Stimulated activated CD4-positive, alpha-beta T cell treated with anti-CD3 and anti-CD28 coated beads, Interleukin-4, amount 100 ng/mL, for 48 hours (primary cell): Measurements from ENCODE around the gene SYT17.
"Not testable (repeated sequence)": the region's sequence is repeated elsewhere in the genome, so short reads cannot be mapped to it uniquely, and the experiment has no call there.

ENCODE experiments used
- DNase-seq, 2 donors: peaks; one replicate each; pipeline ENCODE4 v3.0.0-alpha.2; 2020; ENCODE audit warnings: low read depth in 2 of 2

Gene SYT17

DNA sequence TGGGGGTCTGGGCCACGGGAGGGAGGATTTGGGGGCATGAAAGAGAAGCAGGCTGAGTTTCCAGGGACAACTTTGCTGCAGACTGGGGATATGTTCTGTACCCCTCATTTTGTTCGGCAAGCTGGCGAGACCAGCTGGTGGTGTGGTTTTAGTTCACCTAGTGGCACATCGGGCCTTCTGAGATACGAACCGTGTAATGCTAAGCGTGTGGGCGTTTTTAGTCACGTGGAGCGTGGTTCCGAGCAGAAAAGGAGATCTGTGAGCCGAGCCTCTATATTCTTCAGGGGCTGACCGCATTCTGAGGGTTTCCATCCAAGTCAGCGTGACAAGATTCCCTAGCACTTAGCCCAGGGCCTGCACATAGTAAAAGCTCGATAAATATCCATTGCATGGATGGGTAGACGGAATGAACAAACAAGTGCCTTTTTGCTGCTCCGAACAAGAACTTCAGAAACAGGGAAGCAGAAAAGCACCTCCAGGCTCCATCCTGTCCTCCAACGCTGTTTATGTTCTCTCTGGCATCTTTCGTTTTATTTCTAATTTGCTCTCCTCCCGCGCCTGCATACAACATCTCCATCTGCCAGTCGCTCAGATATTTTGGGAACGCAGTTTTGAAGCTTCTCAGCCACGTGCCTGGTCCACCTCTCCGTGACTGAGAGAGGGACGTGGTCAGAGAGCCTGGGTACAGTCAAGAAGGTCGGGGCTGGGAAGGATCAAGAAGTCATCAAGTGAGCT lies 5.8 kb downstream of the SYT17 start:
- DNase-seq, result no peak

DNA sequence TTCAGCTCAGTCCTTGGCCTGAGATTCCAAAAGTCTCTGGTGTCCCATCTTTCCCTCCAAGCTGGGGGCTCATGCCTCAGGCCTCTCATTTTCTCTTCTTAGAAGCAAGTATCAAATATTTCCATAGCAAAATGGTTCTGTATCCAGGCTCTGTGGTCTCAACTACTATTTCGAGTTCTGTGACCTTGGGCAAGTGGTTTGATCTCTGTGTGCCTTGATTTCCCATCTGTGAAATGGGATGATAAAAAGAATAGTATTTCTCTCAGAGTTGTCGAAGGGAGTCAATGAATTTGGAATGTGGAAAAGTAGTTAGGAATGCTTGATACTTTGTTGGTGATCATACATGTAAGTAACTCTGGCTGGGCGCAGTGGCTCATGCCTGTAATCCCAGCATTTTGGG lies 6.4 kb downstream of the SYT17 start:
- no peak for DNase-seq

DNA sequence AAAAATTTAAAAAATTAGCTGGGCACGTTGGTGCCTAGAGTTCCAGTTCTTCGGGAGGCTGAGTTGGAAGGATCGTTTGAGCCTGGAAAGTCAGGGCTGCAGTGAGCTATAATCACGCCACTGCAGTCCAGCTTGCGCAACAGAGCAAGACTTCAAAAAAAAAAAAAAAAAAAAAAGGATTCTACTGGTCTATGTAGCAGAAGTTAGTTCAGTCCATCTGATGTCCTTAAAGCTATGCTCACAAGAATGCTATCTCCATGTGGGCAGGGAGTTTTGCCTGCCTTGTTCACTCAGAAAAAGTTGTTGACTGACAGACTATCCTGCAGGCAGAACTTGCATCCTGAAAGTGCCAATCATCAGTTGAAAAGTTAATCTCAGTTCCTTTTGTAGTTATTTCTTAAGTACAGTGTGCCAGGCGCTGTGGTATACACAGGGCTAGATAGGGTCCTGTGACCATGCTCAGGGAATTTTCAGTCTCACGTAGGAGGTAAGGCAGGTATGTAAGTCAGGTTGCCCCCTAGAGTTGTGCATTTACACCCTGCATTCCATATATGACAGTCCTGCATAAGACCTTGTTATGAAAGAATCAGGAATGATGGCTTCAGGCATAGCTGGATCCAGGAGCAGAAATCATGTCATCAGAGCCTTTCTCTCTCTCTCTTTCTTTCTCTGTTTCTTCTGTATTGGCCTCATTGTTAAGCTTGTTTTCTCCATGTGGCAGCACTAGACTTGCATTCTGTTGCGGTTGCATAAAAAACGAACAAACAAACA lies 7.6 kb downstream of the SYT17 start:
- DNase-seq, result no peak

DNA sequence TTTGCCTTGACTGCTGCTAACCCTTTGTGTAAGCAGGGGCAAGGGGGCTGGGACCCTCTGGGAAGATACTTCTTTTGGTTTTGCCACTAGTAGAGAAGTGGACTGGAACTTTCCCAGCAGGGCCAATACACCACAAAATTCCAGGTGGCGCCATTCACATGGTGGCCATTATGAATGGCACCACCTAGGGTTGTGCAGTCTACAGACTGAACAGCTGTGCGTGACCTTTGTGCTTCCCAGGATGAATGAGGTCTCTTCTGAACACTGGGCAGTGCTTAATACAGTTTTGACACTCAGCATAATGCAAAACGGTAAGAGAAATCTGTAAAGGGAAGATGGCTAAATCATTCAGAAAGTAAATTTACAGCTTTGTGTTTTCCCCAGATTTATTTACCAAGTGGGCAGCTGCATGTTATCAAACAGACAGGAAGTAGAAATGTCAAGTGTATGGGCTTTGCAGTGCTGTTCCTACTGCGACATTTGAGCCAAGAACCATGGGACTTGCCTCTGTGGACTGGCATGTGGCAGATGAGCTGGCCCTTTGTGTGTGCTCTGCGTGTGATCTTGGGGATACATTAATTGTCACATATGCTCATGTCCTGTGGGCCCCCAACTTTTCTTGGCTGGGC lies 9.2 kb downstream of the SYT17 start:
- no peak for DNase-seq

DNA sequence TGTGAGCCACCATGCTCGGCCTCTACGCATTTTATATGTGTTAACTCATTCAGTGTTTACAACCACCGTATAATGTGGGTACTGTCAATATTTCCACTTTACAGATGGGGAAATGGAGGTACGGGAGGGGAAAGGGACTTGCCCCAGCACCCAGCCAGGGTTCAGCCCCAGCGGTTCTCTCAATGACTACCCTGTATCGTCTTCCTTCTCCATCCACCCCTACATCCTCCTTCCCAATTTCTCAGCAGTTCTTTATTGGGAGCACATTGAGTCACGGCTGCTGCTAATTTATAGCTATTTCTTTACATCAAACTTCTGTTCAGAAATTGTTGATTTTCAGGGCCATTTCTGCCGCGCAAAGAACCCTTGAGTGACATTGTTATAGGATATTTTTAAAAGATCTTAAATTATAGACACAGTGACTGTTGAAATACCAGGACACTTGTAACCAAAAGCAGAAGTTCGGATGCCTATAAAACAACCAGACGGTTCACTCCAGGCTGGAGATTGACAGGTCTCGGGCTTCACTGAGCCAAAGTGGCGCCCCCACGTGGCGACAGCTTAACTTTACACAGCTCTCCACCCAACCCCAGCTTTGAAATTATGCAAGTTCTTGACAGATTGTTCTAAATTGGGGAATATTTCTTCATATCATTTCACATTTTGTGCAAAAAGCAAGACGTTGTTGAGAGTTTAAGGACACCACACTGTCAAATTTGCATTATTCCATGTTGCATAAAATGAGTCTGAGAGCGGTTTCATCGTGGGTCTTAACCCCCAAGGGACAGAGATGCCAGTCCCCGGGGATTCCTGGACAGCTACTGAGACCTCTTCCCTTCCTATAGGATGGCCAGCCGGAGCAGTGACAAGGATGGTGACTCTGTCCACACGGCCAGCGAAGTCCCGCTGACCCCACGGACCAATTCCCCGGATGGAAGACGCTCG lies 11.8 kb downstream of the SYT17 start:
- DNase-seq, result peak; percentile 20 to 41

DNA sequence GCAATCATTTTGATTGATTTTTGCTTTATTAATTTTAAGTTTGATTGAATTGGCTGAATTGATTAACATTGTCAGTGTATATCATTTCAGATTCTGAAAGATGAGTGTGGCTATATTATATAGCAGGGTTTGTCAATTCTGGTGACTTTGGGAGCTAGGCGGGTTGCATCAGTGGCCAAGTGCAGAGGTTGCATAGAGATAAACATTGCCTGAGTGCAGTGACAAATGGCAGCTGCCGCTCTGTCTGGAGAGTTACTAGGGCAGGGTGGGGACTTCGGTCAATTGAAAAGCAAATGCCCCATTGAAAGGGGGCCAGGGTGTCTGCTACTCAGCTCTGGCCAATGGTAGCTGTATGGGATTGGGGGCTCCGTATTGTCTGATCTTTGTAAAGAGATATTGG lies 12.7 kb downstream of the SYT17 start:
- DNase-seq, result no peak

DNA sequence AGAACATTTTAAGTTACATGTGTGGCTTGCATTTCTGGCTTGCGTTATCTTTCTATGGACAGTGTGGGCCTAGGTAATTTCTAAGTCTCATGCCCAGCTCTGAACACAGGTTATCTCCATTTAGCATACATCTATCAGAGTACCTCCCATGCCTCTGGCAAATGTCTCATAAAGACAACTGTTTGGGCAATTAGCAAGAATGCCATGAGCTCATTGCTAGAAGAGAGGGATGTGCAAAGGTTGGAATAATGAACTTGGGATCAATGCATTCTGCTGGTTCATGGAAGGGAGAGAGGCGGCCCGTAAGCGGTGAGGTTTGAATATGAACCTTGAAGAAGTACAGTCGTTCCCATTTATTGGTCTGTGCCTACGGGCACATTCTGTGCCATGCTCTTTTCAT lies 14.4 kb downstream of the SYT17 start:
- no peak for DNase-seq

DNA sequence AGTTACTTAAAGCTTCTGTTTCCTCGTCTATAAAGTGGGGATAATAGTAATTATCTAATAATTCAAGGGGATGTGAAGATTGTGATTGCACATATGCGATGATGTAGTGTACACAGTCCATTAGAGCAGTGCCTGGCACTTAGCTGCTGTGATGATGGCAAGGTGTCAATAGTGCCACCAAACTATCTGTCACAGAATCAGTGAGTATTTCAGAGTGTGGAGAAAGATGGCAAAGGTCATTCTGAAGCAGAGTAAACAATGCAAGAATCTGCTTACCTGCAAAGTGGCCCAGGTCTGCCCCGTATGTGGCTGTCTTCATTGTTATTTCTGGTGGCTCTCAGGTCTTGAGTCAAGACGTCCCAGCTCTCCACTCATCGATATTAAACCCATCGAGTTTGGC lies 15.1 kb downstream of the SYT17 start:
- DNase-seq, result no peak

DNA sequence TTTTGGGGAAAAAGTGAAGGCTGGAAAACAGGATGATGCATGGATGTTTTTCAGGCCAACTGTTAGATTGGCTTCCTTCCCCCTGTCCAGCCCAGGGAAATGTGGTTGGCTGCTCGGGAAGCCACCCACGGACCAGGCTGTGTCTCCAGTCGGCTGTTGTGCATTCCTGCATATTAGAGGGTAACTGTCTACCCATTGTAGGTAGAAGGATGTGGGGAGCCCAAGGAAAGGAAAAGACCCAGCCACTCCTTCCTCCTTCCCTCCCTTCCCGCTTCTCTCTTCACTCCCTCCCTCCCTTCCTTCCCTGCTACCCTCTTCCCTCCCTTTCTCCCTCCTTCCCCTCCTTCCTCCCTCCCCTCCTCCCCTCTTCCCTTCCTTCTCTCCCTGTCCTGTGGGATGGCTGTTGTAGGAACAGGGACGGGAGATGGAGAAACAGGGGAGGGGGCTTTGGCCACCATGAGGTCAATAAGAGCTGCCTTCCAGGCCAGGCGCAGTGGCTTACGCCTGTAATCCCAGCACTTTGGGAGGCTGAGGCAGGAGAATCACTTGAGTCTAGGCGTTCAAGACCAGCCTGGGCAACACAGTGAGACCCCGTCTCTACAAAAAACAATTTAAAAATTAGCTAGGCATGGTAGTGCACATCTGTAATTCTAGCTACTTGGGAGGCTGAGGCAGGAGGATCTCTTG lies 16.9 kb downstream of the SYT17 start:
- no peak for DNase-seq

DNA sequence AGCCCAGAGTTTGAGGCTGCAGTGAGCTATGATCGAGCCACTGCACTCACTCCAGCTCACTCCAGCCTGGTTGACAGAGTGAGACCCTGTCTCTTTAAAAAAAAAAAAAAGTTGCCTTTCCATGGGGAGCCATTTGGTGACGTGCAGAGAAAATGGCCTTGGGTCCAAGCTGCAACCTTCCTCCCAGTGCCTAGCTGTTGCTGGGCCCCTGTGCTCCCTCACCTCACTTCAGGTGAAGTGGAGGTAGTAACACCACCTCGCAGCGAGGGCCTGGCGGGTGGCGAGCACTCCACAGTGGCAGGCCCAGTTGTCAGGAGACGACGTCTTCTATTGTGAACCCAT lies 17.4 kb downstream of the SYT17 start:
- no peak for DNase-seq

DNA sequence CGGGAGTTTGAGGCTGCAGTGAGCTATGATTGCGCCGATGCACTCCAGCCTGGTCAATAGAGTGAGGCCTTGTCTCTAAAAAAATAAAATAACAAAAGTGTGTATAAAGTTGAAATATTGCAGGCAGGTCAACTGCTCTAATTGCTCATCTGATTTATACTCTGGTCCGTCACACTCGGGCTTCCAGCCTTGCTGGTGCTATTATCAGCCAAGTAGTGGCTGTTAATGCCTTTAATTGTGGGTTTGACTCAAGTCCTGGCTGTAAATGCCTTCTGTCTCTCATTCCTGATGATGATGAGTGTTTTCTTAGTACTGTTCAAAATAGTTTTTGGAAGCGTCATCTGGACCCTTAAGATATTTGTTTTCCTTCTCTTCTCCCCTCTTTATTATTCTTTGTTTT lies 18.4 kb downstream of the SYT17 start:
- no peak for DNase-seq

DNA sequence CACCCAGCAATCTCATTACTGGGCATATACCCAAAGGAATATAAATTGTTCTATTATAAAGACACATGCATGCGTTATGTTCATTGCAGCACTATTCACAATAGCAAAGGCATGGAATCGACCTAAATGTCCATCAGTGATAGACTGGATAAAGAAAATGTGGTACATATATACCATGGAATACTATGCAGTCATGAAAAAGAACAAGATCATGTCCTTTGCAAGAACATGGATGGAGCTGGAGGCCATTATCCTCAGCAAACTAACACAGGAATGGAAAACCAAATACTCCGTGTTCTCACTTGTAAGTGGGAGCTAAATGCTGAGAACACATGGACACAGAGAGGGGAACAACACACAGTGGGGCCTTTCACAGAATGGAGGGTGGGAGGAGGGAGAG lies 19.9 kb downstream of the SYT17 start:
- not testable (repeated sequence) for DNase-seq

DNA sequence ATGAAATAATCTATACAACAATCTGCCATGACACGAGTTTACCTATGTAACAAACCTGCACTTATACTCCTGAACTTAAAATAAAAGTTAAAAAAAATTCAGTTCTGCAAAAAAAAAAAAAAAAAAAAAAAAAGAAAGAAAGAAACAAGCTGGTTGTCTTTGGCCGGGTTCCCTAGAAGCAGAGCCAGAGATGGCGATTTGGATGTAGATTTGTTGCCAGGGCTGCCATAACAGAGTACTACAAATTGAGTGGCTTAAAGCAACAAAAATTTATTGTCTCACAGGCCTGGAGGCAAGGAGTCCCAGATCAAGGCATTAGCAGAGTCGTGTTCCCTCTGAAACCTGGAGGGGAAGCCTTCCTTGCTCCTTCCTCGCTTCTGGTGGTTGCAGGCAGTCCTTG lies 20.4 kb downstream of the SYT17 start:
- DNase-seq, result no peak

DNA sequence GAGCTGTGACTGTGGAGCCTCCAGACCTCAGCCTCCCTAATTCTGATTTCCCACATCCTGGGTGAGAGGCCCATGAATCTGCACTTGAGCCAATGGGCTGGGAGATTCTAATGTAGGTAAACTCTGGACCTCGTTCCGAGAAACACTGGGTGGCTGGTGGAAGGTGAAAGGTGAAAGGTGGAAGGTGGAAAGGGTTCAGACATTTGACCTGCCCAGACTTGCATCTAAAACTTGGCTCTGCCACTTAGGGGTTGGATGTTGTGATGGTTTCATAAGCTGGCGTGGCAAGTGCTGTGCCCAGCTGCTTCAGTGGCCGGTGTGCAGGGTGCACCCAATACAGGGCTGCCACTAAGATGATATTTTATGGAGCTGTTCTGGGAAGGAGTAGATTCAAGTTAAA lies 24.8 kb downstream of the SYT17 start:
- no peak for DNase-seq

DNA sequence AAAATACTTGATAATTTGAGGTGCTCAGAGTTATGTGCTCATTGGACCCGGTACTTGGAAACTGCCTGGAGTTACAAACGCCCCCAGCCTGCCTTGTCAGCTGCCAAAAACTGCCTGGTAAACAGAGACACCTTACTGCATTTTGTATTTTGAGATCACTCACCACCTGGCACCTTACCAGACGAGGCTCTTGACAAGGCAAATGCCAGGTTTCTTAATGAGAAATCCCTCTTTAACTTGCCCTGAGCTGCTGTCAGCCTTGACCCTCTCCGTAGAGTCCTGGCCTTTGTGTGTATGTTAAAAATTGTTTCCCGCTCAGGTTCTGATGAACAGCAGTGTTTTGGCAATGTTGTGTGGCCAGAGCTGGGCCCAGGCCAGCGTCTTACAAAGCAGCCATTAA lies 28.8 kb downstream of the SYT17 start:
- no peak for DNase-seq

DNA sequence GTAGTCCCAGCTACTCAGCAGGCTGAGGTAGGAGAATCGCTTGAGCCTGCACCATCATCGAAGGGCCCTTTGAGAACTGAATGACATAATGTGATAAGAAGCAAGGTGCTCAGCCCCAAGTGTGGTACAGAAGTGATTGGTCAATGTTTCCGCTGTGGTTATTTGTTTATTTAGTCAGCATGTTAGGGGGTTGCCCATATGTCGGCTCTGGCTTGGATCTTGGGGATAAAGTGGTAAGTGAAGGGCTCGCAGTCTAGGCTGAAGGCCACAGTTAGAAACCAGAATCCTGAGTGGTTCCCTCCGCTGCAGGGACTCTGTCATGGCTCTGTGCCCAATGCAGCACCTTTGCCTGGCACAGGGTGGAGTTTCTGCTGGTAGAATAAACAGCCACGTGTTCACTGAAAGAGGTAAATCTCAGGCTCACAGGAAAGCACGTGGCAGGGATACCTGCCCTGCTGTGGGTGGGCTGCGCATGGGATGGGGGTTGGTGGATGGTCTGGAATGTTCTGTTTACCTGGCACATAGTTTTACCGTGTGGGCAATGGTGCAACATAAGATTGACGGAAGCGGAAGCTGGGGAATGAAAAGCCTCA lies 35.4 kb downstream of the SYT17 start:
- no peak for DNase-seq

DNA sequence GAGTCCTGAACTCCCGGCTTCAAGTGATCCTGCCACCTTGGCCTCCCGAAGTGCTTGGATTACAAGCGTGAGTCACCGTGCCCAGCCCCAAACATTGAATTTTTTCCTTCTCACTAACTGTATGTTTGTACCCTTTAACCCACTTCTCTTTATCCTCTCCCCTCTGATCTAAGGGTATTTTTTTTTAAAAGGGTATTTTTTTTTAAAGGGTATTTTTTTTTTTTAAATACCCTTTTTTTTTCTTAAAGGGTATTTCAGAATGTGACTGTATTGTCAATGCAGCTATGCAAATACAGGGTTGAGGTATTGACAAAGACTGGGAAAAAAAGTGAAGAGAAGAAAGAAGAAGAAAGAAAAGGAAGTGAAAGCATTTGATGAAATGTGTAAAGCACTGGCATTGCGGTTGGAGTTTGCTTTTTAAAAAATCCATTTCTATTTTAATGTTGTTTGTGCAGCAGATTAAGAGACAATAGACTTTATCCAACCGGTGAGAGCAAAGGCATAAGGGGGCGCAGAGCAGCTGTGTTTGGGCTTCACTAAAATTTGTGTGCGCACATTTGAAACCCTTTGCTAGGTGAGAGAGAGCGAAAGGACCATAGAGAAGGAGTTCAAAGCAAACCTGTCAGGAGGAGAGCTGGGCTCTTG lies 42.4 kb downstream of the SYT17 start:
- no peak for DNase-seq

DNA sequence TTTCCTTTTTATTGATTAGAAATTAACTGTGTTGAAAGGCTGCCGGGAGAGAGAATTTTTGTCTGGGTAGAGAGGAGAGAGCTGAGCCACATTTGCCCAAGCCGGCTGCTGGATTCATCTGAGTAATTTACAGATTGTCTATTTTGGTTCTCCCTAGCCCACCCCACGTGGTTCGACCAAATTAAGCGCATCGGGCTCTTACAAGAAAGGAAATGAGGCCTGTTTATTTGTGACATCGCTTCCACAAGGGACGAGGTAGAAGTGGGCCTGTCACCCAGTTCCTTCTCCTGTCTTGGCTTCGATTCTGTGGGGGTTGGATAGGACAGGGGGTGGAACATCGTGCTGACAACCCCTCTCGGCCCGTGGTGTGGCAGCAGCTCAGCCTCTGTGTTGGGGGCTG lies 42.9 kb downstream of the SYT17 start:
- DNase-seq, result no peak

DNA sequence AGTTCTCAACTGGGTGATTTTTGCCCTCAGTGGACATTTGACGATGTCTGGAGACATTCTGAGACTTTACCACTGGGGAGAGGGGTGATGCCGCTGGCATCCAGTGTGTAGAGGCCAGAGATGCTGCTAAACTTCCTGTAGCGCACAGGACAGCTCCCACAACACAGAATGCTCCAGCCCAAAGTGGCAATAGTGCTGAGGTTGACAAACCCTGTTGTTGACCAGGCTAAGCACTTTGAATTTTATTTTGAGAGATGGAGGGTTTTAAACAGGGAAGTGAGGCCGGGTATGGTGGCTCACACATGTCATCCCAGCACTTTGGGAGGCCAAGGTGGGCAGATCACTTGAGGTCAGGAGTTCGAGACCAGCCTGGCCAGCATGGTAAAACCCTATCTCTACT lies 44.0 kb downstream of the SYT17 start:
- DNase-seq, result no peak

DNA sequence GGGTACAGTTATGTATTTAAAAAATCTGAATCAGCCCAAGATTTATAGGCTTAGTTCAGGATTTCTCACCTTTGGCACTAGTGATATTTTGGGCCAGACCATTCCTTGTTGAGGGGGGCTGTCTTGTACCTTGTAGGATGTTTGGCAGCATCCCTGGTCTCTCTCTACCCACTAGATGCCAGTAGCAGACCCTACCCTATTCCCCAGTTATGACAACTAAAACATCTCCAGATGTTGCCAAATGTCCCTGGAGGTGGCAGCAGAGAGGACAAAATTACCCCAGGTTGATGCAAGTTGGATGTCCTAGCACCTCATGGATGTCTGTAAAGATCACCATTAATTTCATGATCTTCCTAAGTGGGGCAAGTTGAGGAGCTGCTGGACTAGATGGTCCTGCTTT lies 45.8 kb downstream of the SYT17 start:
- DNase-seq, result no peak

DNA sequence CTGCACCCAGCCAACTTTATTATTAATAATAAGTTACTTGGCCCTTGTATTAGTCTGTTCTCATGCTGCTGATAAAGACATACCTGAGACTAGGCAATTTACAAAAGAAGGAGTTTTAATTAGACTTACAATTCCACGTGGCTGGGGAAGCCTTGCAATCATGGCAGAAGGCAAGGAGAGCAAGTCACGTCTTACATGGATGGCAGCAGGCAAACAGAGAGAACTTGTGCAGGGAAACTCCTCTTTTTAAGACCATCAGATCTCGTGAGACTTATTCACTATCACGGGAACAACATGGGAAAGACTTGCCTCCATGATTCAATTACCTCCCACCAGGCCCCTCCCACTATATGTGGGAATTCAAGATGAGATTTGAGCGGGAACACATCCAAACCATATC lies 47.7 kb downstream of the SYT17 start:
- DNase-seq, result no peak
